ENCODE measurements around the gene SAP30L. TPM values are rescaled to one million over a fixed set of nuclear protein-coding genes. Genes with fewer than 3 reads are reported as not detected.

SAP30L gene
- total RNA-seq, 1 donor from 2014 or later, result 44.4 TPM

GRCh38 chr5:154430466-154430865 is 15.3 kb upstream of the SAP30L start:
- Mint-ChIP-seq H3K9me3 (peaks cover 9% of the 10 kb centered on the region), H3K27ac (no peak overlapping the region), H3K4me1 (ENCODE audit: low read depth) (peaks cover 4% of the 10 kb centered on the region), H3K27me3 (ENCODE audit: insufficient read depth) (no peaks in the 10 kb centered on the region), H3K4me3 (no peak overlapping the region), H3K36me3 (ENCODE audit: low read depth) (peaks cover 32% of the 10 kb centered on the region)
- DNase-seq (ENCODE audit: low spot score), result no peak
- intact Hi-C loops (cut with micrococcal nuclease), result no loop called here

- DNase-seq (ENCODE audit: low spot score), result no peak
- Mint-ChIP-seq H3K9me3 (peaks cover 9% of the 10 kb centered on the region), H3K36me3 (ENCODE audit: low read depth) (peaks cover 35% of the 10 kb centered on the region), H3K4me3 (no peak overlapping the region), H3K4me1 (ENCODE audit: low read depth) (peaks cover 4% of the 10 kb centered on the region), H3K27ac (no peak overlapping the region), H3K27me3 (ENCODE audit: insufficient read depth) (no peaks in the 10 kb centered on the region)
- intact Hi-C loops (cut with micrococcal nuclease), result no loop called here
These were observed 14.7 kb upstream of the SAP30L start for GRCh38 chr5:154430961-154431630.

- no peak overlapping the region for H3K4me3 Mint-ChIP-seq
- no peaks in the 10 kb centered on the region for H3K9me3 Mint-ChIP-seq
- no peak for DNase-seq (ENCODE audit: low spot score)
- H3K36me3 Mint-ChIP-seq (ENCODE audit: low read depth), result peaks cover 47% of the 10 kb centered on the region
- peaks cover 4% of the 10 kb centered on the region for H3K4me1 Mint-ChIP-seq (ENCODE audit: low read depth)
- H3K27ac Mint-ChIP-seq, result no peak overlapping the region
- H3K27me3 Mint-ChIP-seq (ENCODE audit: insufficient read depth), result no peaks in the 10 kb centered on the region
- intact Hi-C loops (cut with micrococcal nuclease), result no loop called here
These were observed 10.6 kb upstream of the SAP30L start for GRCh38 chr5:154435226-154435625.

GRCh38 chr5:154437281-154437965 is 8.4 kb upstream of the SAP30L start:
- Mint-ChIP-seq H3K9me3 (no peaks in the 10 kb centered on the region), H3K4me1 (ENCODE audit: low read depth) (peaks cover 14% of the 10 kb centered on the region), H3K36me3 (ENCODE audit: low read depth) (peaks cover 55% of the 10 kb centered on the region), H3K27ac (no peak overlapping the region), H3K4me3 (no peak overlapping the region), H3K27me3 (ENCODE audit: insufficient read depth) (no peaks in the 10 kb centered on the region)
- no peak for DNase-seq (ENCODE audit: low spot score)
- intact Hi-C loops (cut with micrococcal nuclease), result no loop called here

GRCh38 chr5:154440540-154440939 is 5.3 kb upstream of the SAP30L start:
- Mint-ChIP-seq H3K27ac (no peak overlapping the region), H3K27me3 (ENCODE audit: insufficient read depth) (no peaks in the 10 kb centered on the region), H3K36me3 (ENCODE audit: low read depth) (peaks cover 46% of the 10 kb centered on the region), H3K4me3 (no peak overlapping the region), H3K9me3 (no peaks in the 10 kb centered on the region), H3K4me1 (ENCODE audit: low read depth) (peaks cover 29% of the 10 kb centered on the region)
- intact Hi-C loops (cut with micrococcal nuclease), result loop anchor here (10.0 kb wide), 1 partner anchor 166 kb away; no protein-coding TSS in a partner anchor
- no peak for DNase-seq (ENCODE audit: low spot score)

- no peak overlapping the region for H3K27ac Mint-ChIP-seq
- DNase-seq (ENCODE audit: low spot score), result no peak
- intact Hi-C loops (cut with micrococcal nuclease), result loop anchor here (10.0 kb wide), 1 partner anchor 168 kb away; no protein-coding TSS in a partner anchor
- H3K4me1 Mint-ChIP-seq (ENCODE audit: low read depth), result peaks cover 38% of the 10 kb centered on the region
- H3K9me3 Mint-ChIP-seq, result no peaks in the 10 kb centered on the region
- H3K36me3 Mint-ChIP-seq (ENCODE audit: low read depth), result peaks cover 33% of the 10 kb centered on the region
- H3K27me3 Mint-ChIP-seq (ENCODE audit: insufficient read depth), result no peaks in the 10 kb centered on the region
- H3K4me3 Mint-ChIP-seq, result no peak overlapping the region
These were observed 3.0 kb upstream of the SAP30L start for GRCh38 chr5:154442801-154443200.

GRCh38 chr5:154444556-154445421 is 1.0 kb upstream of the SAP30L start:
- no peaks in the 10 kb centered on the region for H3K9me3 Mint-ChIP-seq
- H3K27ac Mint-ChIP-seq, result peak overlapping the region; percentile 95
- peaks cover 56% of the 10 kb centered on the region for H3K4me1 Mint-ChIP-seq (ENCODE audit: low read depth)
- peak overlapping the region; percentile 99 for H3K4me3 Mint-ChIP-seq
- no peak for DNase-seq (ENCODE audit: low spot score)
- intact Hi-C loops (cut with micrococcal nuclease), result loop anchor here (1.0 to 10.0 kb wide), 9 partner anchors 39 to 496 kb away; partner anchors contain the start of genes CNOT8, FAM114A2, GALNT10 and LARP1
- H3K27me3 Mint-ChIP-seq (ENCODE audit: insufficient read depth), result no peaks in the 10 kb centered on the region
- H3K36me3 Mint-ChIP-seq (ENCODE audit: low read depth), result peaks cover 29% of the 10 kb centered on the region

- peaks cover 33% of the 10 kb centered on the region for H3K36me3 Mint-ChIP-seq (ENCODE audit: low read depth)
- H3K4me3 Mint-ChIP-seq, result peak overlapping the region; percentile 86
- H3K27ac Mint-ChIP-seq, result peak overlapping the region; percentile 60
- peak; percentile 21 for DNase-seq (ENCODE audit: low spot score)
- H3K4me1 Mint-ChIP-seq (ENCODE audit: low read depth), result peaks cover 63% of the 10 kb centered on the region
- intact Hi-C loops (cut with micrococcal nuclease), result loop anchor here (10.0 kb wide), 1 partner anchor 172 kb away; no protein-coding TSS in a partner anchor
- no peaks in the 10 kb centered on the region for H3K27me3 Mint-ChIP-seq (ENCODE audit: insufficient read depth)
- no peaks in the 10 kb centered on the region for H3K9me3 Mint-ChIP-seq
These were observed 645 bp downstream of the SAP30L start for GRCh38 chr5:154446195-154447088.

- no peak for DNase-seq (ENCODE audit: low spot score)
- Mint-ChIP-seq H3K4me1 (ENCODE audit: low read depth) (peaks cover 55% of the 10 kb centered on the region), H3K4me3 (peak overlapping the region; percentile 86), H3K36me3 (ENCODE audit: low read depth) (peaks cover 28% of the 10 kb centered on the region), H3K9me3 (no peaks in the 10 kb centered on the region), H3K27ac (peak overlapping the region; percentile 60), H3K27me3 (ENCODE audit: insufficient read depth) (no peaks in the 10 kb centered on the region)
- intact Hi-C loops (cut with micrococcal nuclease), result loop anchor here (10.0 kb wide), 1 partner anchor 172 kb away; no protein-coding TSS in a partner anchor
These were observed 1.4 kb downstream of the SAP30L start for GRCh38 chr5:154447089-154447725.

- Mint-ChIP-seq H3K36me3 (ENCODE audit: low read depth) (peaks cover 35% of the 10 kb centered on the region), H3K4me1 (ENCODE audit: low read depth) (peaks cover 40% of the 10 kb centered on the region), H3K27ac (no peak overlapping the region), H3K4me3 (no peak overlapping the region), H3K9me3 (no peaks in the 10 kb centered on the region), H3K27me3 (ENCODE audit: insufficient read depth) (no peaks in the 10 kb centered on the region)
- intact Hi-C loops (cut with micrococcal nuclease), result loop anchor here (10.0 kb wide), 1 partner anchor 175 kb away; no protein-coding TSS in a partner anchor
- no peak for DNase-seq (ENCODE audit: low spot score)
These were observed 4.0 kb downstream of the SAP30L start for GRCh38 chr5:154449786-154450185.

GRCh38 chr5:154451957-154452356 is 6.2 kb downstream of the SAP30L start:
- Mint-ChIP-seq H3K4me3 (no peak overlapping the region), H3K27me3 (ENCODE audit: insufficient read depth) (no peaks in the 10 kb centered on the region), H3K27ac (no peak overlapping the region), H3K4me1 (ENCODE audit: low read depth) (peaks cover 36% of the 10 kb centered on the region), H3K9me3 (no peaks in the 10 kb centered on the region), H3K36me3 (ENCODE audit: low read depth) (peaks cover 48% of the 10 kb centered on the region)
- DNase-seq (ENCODE audit: low spot score), result no peak
- intact Hi-C loops (cut with micrococcal nuclease), result no loop called here
